Natural killer cell treated with Interleukin-12 subunit alpha and Interleukin-12 subunit beta and Interleukin-15 and Interleukin-18, amount 100 ng/mL, for 72 hours (primary cell): Measurements from ENCODE around the gene MRPL55. TPM values are rescaled to one million over a fixed set of nuclear protein-coding genes. Genes with fewer than 3 reads are reported as not detected.

Experiments
- ATAC-seq, 2 donors: fragments of 150-1000 bp; cut with Tn5 transposase in 1 of 2; sonication (Bioruptor Pico), chemical (Tn5 transposase) in 1 of 2; 2 replicates each; pipeline ENCODE4 v1.10.0; 2021
- DNase-seq: peaks from one replicate; pipeline ENCODE4 v3.0.0; 2022; ENCODE audit warnings: low spot score
- H3K27ac Mint-ChIP-seq, 2 donors: 1 replicate in 1 of 2; 2 replicates in 1 of 2; pipeline ENCODE4 v1.8.0; 2022; ENCODE audit warnings: mixed read lengths in 2 of 2, mild to moderate bottlenecking in 1 of 2, moderate library complexity in 1 of 2
- H3K27me3 Mint-ChIP-seq, 2 donors: 1 replicate in 1 of 2; 2 replicates in 1 of 2; pipeline ENCODE4 v1.8.0; 2022; ENCODE audit warnings: mixed read lengths in 2 of 2
- H3K36me3 Mint-ChIP-seq: one replicate; pipeline ENCODE4 v1.8.0; 2022; ENCODE audit warnings: mixed read lengths
- H3K4me1 Mint-ChIP-seq, 2 donors: 1 replicate in 1 of 2; 2 replicates in 1 of 2; pipeline ENCODE4 v1.8.0; 2022; ENCODE audit warnings: low read depth in 2 of 2, mixed read lengths in 2 of 2, mild to moderate bottlenecking in 1 of 2
- H3K4me3 Mint-ChIP-seq: one replicate; pipeline ENCODE4 v1.8.0; 2022; ENCODE audit warnings: mixed read lengths
- H3K9me3 Mint-ChIP-seq: 2 replicates; pipeline ENCODE4 v1.8.0; 2022; ENCODE audit warnings: mixed read lengths
- total RNA-seq, 2 donors: library from RNA; stranded (reverse); gene quantifications; one replicate each; pipeline ENCODE4 v1.2.3, GENCODE V29; 2022

The MRPL55 gene
- total RNA-seq, 2 donors from 2014 or later = 42.5 to 68.8 TPM

DNA sequence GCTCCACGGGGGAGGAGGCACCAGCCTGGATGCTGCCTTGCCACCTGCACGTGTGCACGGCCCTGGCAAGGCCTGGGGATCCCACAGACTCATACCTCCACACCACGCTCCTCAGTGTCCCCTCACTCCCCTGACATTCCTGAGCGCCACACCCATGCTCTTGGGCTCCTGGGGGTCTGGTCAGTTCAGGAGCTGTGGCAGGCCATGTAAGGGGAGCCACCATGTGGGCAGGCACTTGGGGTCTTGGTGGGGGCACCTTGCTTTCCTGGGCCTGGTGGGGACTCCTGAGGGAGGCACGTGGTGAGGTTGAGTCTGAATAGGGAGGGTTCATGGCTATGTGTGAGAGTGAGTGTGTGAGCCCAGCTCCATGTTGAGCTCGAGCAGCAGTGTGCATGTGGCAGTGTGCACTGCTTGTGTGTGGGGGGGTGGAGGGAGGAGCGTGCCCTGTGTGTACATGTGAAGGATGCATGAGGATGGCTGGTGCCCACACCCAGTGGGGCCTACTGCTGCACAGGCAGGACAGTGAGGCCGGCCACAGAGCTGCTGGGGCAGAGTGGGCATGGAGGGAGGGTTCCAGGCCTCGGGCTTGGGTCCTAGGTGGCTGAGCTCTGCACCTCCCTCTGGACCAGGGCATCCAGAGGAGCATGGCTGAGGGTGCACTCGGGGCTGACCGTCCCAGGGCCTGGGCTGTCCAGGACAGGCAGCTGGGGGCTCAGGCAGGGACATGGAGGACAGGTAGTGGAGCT, 42.3 kb upstream of the MRPL55 start:
- ATAC-seq (peak in 1 of 2 donors; percentile 13), DNase-seq (peak; percentile 48)
- peaks cover 0 to 9% of the 10 kb centered on the region in 2 donors for H3K4me1 Mint-ChIP-seq
- no peaks in the 10 kb centered on the region for H3K9me3 Mint-ChIP-seq
- H3K36me3 Mint-ChIP-seq = no peaks in the 10 kb centered on the region
- no peaks in the 10 kb centered on the region for H3K27me3 Mint-ChIP-seq
- H3K27ac Mint-ChIP-seq = peak overlapping the region in 1 of 2 donors; percentile 37
- no peak overlapping the region for H3K4me3 Mint-ChIP-seq

DNA sequence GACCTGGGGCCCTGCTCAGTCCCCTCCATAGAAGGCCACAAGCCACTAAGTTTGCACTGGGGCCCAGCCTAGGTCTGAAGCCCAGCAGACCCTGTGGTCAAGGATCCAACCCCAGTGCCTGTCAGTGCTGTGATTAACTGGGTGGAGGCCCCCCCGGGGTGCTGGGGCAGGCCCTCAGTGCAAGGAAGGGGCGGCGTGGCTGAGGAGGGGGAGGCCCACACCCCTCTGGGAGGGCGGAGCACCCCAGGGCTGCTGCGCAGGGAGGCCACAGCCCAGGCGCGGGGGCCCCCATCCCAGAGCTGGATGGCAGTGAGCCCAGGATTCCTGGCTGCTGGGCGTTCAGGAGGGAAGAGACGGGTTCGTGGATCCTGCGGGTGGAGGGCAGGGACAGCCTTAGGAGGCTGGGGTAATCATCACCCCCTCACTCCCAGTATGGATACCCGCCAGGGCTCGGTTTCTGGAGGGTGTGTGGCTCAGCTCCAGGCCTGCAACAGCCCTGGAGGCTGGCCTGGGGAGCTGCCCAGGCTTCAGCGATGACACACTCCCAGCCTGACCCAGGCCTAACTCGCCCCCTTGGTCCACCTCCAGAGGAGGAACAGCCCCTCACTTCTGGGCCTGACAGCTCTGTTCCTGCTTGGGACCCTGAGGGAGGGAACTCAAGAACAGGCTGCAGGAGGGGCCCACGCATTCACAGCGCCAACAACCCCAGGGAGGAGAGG, 41.5 kb upstream of the MRPL55 start:
- no peak for ATAC-seq
- Mint-ChIP-seq H3K36me3 (no peaks in the 10 kb centered on the region), H3K4me1 (peaks cover 0 to 9% of the 10 kb centered on the region in 2 donors), H3K4me3 (no peak overlapping the region), H3K9me3 (no peaks in the 10 kb centered on the region), H3K27ac (no peak overlapping the region), H3K27me3 (no peaks in the 10 kb centered on the region)
- peak; percentile 54 for DNase-seq

GRCh38 chr1:228150120-228150460, 41.0 kb upstream of the MRPL55 start:
- DNase-seq (peak; percentile 49), ATAC-seq (peak in 1 of 2 donors; percentile 1)
- no peaks in the 10 kb centered on the region for H3K36me3 Mint-ChIP-seq
- no peaks in the 10 kb centered on the region for H3K27me3 Mint-ChIP-seq
- H3K9me3 Mint-ChIP-seq = no peaks in the 10 kb centered on the region
- H3K4me1 Mint-ChIP-seq = peaks cover 0 to 9% of the 10 kb centered on the region in 2 donors
- no peak overlapping the region for H3K27ac Mint-ChIP-seq
- H3K4me3 Mint-ChIP-seq = no peak overlapping the region

DNA sequence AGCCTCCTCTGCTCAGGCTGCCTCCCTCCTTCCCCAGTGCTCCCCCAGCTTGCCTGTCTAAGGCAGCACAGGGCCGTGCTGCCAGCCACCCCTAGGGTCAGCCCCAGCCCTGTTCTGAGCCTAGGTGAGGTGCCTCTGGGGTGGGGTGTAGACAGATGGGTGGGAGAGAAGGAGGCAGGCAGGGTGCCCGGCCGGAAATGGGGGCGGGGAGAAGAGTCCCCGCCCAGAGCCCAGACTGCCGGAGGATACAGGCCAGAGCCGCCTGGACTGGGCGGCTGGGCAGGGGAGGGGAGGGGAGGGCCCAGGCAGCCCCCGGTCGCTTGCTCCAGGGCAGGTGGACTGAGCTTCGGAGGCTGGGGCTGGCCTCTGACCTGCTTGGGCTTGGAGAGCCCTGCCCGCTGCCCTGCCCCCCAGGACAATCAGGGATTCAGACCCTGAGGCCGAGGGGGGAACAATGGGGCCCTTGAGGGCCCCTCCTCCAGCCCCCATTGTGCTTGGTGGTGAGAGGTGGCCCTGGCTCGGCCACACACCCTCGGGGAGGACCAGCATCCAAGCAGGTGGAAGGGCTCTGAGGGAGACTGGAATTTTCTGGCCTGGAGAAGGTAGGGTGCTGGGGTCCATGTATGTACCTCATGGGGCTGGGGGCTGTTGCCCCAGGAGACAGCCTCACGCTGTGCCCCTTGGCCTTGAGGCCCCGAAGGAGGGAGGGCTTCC, 40.5 kb upstream of the MRPL55 start, which contains the start of gene GJC2:
Gene GJC2 (plus strand): TSS at position 525 of the 714 bp plus-strand sequence. CDS start 7,829 bp downstream, outside the sequence.
- Mint-ChIP-seq H3K27ac (no peak within 1 kb of the TSS), H3K27me3 (no peaks in the 10 kb centered on the region), H3K9me3 (no peaks in the 10 kb centered on the region), H3K4me3 (no peak within 1 kb of the TSS), H3K4me1 (peaks cover 0 to 9% of the 10 kb centered on the region in 2 donors), H3K36me3 (no peaks in the 10 kb centered on the region)
- ATAC-seq = no peak
- peak; percentile 50 for DNase-seq

DNA sequence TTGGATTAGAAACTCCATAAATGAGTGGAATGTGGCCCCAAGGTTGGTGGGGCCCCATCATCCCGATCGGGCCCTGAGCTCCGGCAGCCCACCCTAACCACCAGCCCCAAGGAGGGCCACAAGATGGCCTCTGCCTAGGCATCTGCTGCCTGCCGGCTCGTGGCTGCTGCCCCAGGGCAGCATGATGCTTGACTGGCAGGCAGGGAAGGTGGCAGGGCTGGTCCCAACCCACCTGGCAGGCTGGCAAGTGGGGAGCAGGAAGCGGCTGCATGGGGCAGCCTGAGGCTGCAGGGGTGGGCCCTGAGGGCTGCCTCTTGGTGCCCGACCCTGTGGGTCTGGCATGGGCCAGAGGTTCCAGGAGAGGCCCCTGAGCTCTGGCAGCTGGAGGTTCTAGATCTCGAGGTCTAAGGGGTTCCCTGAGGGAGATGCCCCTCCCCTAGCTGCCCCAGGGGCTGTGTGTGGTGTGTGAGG, 39.9 kb upstream of the MRPL55 start:
- Mint-ChIP-seq H3K27me3 (no peaks in the 10 kb centered on the region), H3K27ac (no peak overlapping the region), H3K36me3 (no peaks in the 10 kb centered on the region), H3K4me1 (peaks cover 1 to 12% of the 10 kb centered on the region in 2 donors), H3K4me3 (no peak overlapping the region), H3K9me3 (no peaks in the 10 kb centered on the region)
- peak; percentile 29 for DNase-seq
- ATAC-seq = no peak

DNA sequence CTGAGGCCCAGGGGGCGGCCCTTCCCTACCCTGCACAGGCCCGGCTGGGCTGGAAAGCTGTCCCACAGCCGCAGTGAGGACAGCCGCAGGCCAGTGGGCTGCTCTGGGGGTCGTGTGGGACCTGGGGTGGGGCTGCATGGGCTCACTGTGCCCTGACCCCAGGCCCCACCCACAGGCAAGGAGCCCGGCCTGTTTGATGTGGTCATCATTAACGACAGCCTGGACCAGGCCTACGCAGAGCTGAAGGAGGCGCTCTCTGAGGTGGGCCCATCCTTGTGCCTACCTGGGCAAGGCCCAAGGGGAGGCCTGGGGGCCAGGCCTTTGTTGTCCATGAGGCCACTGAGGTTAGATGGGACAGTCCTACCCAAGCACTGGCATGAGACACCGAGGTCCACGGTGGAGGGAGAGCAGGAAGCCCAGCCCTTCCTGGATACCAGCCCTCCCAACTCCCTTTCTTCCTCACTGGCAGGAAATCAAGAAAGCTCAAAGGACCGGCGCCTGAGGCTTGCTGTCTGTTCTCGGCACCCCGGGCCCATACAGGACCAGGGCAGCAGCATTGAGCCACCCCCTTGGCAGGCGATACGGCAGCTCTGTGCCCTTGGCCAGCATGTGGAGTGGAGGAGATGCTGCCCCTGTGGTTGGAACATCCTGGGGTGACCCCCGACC, 39.2 kb upstream of the MRPL55 start:
- peak; percentile 40 for DNase-seq
- no peaks in the 10 kb centered on the region for H3K27me3 Mint-ChIP-seq
- no peak overlapping the region for H3K27ac Mint-ChIP-seq
- no peaks in the 10 kb centered on the region for H3K9me3 Mint-ChIP-seq
- ATAC-seq = no peak
- H3K4me3 Mint-ChIP-seq = no peak overlapping the region
- H3K4me1 Mint-ChIP-seq = peaks cover 8 to 18% of the 10 kb centered on the region in 2 donors
- H3K36me3 Mint-ChIP-seq = no peaks in the 10 kb centered on the region

- no peak overlapping the region for H3K4me3 Mint-ChIP-seq
- peak; percentile 59 for DNase-seq
These were observed 38.7 kb upstream of the MRPL55 start for GRCh38 chr1:228147768-228148167.

DNA sequence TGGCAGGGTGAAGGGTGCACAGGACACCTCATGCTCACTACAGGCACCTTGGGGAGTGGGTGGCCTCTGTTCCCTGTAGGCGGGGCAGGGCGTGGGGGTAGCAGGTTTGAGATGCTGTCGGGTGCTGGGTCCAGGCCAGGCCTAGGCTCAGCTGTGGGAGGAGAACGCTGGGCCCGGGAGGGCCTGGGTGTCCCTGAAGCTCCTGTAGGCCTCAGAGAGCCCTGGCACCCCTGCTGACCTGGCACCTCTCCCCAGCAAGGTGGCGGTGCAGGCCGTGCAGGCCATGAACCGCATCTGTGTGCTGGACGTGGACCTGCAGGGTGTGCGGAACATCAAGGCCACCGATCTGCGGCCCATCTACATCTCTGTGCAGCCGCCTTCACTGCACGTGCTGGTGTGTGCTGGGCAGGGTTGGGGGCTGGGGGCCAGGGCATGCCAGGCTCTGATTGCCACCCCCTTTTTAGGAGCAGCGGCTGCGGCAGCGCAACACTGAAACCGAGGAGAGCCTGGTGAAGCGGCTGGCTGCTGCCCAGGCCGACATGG, 38.1 kb upstream of the MRPL55 start:
- no peaks in the 10 kb centered on the region for H3K36me3 Mint-ChIP-seq
- no peak overlapping the region for H3K27ac Mint-ChIP-seq
- H3K4me1 Mint-ChIP-seq = peaks cover 15 to 18% of the 10 kb centered on the region in 2 donors
- ATAC-seq (no peak), DNase-seq (peak; percentile 46)
- H3K27me3 Mint-ChIP-seq = no peaks in the 10 kb centered on the region
- no peaks in the 10 kb centered on the region for H3K9me3 Mint-ChIP-seq
- H3K4me3 Mint-ChIP-seq = no peak overlapping the region

More at GRCh38 chr1:228147768-228148167, 38.7 kb upstream of the MRPL55 start:
- Mint-ChIP-seq H3K36me3 (no peaks in the 10 kb centered on the region), H3K27me3 (no peaks in the 10 kb centered on the region), H3K4me1 (peaks cover 13 to 20% of the 10 kb centered on the region in 2 donors), H3K9me3 (no peaks in the 10 kb centered on the region), H3K27ac (no peak overlapping the region)
- ATAC-seq = no peak

- DNase-seq (peak; percentile 23), ATAC-seq (no peak)
- no peaks in the 10 kb centered on the region for H3K36me3 Mint-ChIP-seq
- H3K27ac Mint-ChIP-seq = no peak overlapping the region
- H3K9me3 Mint-ChIP-seq = no peaks in the 10 kb centered on the region
- no peaks in the 10 kb centered on the region for H3K27me3 Mint-ChIP-seq
- H3K4me3 Mint-ChIP-seq = no peak overlapping the region
- peaks cover 15 to 18% of the 10 kb centered on the region in 2 donors for H3K4me1 Mint-ChIP-seq
These were observed 37.5 kb upstream of the MRPL55 start for GRCh38 chr1:228146417-228147150.

DNA sequence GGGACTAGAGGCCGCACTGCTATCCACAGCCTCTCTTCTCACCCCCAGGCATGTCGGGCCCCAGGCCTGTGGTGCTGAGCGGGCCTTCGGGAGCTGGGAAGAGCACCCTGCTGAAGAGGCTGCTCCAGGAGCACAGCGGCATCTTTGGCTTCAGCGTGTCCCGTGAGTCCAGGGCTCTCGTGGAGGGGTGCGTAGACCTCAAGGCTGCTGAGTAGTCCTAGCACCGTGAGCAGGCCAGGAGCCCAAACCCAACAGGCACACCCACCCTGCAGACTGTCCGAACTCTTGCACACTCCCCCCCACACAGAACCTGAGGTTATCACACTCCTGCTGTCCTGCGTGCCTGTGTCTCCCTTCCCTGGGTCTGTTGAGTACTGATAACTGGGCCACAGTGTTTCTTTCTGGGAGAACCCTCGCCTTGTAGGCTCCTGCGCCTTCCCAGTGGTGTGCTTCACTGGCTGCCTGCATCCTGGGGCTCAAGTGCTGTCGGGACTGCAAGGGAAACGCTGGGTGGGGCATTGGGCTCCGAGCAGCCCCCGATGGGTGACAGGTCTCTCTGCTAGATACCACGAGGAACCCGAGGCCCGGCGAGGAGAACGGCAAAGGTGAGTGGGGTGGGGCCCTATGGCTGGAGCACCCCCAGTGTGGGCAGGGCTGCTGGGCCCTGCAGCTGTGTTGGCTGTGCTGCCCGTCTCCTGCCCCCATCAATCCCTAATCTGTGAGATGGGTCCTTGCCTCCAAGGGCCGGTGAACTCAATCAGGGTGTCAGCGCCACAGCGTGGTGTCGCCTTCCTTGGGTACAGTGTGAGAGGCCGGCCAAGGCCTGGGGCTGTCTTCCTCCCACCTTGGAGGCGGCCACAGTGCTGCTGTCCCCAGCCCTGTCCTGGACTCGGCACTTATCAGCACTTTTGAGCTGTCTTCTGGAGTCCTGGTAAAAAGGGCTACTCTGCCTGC, 36.6 kb upstream of the MRPL55 start:
- Mint-ChIP-seq H3K27me3 (no peaks in the 10 kb centered on the region), H3K36me3 (no peaks in the 10 kb centered on the region), H3K4me3 (no peak overlapping the region), H3K27ac (no peak overlapping the region), H3K4me1 (peaks cover 15 to 18% of the 10 kb centered on the region in 2 donors), H3K9me3 (no peaks in the 10 kb centered on the region)
- DNase-seq (peak; percentile 45), ATAC-seq (no peak)

DNA sequence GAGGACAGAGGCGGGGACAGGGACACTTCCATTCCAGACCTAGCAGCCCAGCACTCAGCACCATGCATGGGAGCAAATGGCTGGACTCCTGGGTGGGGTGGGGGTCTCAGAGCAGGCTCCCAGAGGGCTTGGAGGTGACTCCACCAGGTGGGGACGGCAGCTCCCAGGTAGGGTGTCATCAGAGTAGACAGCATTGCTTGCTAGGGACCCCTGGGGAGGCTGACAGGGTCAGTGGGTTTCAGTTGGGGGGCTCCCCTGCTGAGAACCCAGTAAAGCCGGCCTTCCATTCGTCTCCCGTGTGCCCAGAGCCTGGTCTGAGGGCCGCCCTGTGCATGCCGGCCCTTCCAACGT, 35.9 kb upstream of the MRPL55 start:
- ATAC-seq = no peak
- no peaks in the 10 kb centered on the region for H3K27me3 Mint-ChIP-seq
- DNase-seq = peak; percentile 37
- H3K27ac Mint-ChIP-seq = no peak overlapping the region
- no peaks in the 10 kb centered on the region for H3K9me3 Mint-ChIP-seq
- H3K36me3 Mint-ChIP-seq = no peaks in the 10 kb centered on the region
- H3K4me3 Mint-ChIP-seq = no peak overlapping the region
- H3K4me1 Mint-ChIP-seq = peaks cover 15 to 18% of the 10 kb centered on the region in 2 donors
